ENCODE data around the gene SH3RF1. TPM values are rescaled to one million over a fixed set of nuclear protein-coding genes. Genes with fewer than 3 reads are reported as not detected.

The SH3RF1 gene
- total RNA-seq (2021; fragmentation: NEBNext Ultra II Directional; extraction: Animal tissue kit (Norgen Biotek cat#: 25700)) = 14.2 and 15.1 TPM in 2 replicates
- 6.9 and 9.4 TPM in 2 replicates for polyA plus RNA-seq (2011; rRNA removed)
- 3.9 TPM for polyA plus RNA-seq (2011; cell fraction: cytosol; rRNA removed)
- polyA plus RNA-seq (2011; cell fraction: nucleus; rRNA removed) = 13.3 TPM
- polyA plus RNA-seq (2012, experiment 1 of 2) = 6.8 to 8.9 TPM (median 6.9 TPM) in 4 replicates
- 1.9 TPM for polyA plus RNA-seq (2012, experiment 2 of 2)
- 6.7 TPM for polyA plus RNA-seq (2013, experiment 1 of 2)
- 6.9 TPM for polyA plus RNA-seq (2013, experiment 2 of 2)
- 36.6 and 41.2 TPM in 2 replicates for polyA minus RNA-seq (2011; rRNA and poly(A)+ RNA removed)
- 8.7 TPM for polyA minus RNA-seq (2011; cell fraction: cytosol; rRNA and poly(A)+ RNA removed)
- 31.0 TPM for polyA minus RNA-seq (2011; cell fraction: nucleus; rRNA and poly(A)+ RNA removed)
- long read RNA-seq, experiment 1, full-length matches to known transcripts = 1 of 8 reads
- long read RNA-seq, experiment 1, partial matches to known transcripts = 7 of 8 reads
- long read RNA-seq, experiment 1, other reads (novel, unspliced or antisense) = 0 of 8 reads
- long read RNA-seq, experiment 2 = 0 reads

DNA sequence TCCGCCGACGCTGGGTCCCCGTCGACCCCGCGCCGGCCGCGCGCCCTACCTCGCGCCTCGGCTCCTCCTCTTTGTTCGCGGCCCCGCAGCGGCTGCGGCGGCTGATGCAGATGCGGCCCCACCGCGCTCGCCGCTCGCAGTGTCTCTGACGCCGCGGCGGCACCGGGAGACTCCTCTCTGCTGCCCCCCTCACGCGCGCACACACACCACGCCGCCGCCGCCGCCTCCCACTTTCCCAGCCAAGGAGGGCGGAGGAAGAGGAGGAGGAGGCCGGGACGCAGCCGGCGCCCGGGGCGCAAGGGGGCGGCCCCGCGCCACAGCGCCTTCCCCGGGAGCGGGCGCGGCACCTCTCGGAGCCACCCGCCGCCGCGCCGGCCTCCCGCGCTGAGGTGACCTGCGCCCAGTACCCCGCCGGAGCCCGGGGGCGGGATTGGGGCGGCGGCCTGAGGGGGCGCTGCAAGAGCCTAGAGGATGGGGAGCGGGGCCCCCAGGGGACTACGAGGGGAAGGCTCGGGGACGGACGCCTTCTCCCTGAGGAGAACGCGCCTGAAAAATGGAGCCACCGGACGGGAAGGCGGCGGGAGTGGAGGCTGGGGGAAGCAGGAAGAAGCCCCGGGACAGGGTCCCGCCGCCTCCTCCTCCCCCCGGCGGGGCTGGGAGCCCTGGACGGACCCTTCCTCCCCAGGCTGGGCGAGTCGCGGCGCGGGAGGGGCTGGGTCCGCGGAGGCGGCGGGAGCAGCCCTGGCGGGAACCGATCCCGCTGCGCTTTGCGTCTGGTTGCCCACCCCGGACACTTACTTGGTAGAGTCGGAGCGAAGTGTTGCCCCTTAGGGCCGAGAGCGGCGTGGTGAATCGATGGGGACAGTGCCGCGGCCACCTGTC lies at the start of gene SH3RF1:
Gene SH3RF1 (minus strand): TSS at position 147 of the 882 bp plus-strand sequence. CDS start 1,744 bp downstream, outside the sequence.
- Histone ChIP-seq H3K36me3 (ENCODE audit: control insufficient read depth in 2 of 4, insufficient read depth in 4 of 4, low read length in 3 of 4) (no peaks in the 10 kb centered on the region), H4K8ac (ENCODE audit: extremely low read depth, insufficient read depth, low read length) (peak within 1 kb of the TSS; percentile 94), H2BK120ac (replicated peaks; ENCODE audit: low read depth, low read length) (no peak within 1 kb of the TSS), H2AFZ (ENCODE audit: low read length) (peak within 1 kb of the TSS; percentile 71; the same call in 1 of the 2 replicates), H3K4me3 (ENCODE audit: extremely low read depth in 1 of 4, insufficient read depth in 2 of 4, low read depth in 3 of 4, low read length in 4 of 4) (peak within 1 kb of the TSS; percentile 75 to 83 (median 82)), H3K18ac (ENCODE audit: extremely low read depth, low read length) (peak within 1 kb of the TSS; percentile 82), H3K9ac (replicated peaks in 1 of 4; ENCODE audit: extremely low read depth in 1 of 4, low read depth in 3 of 4, low read length in 3 of 4) (peak within 1 kb of the TSS; percentile 76 to 85 (median 83)), H2BK5ac (ENCODE audit: low read depth, low read length) (peak within 1 kb of the TSS; percentile 54), H2BK15ac (ENCODE audit: low read length) (no peak within 1 kb of the TSS), H3K56ac (replicated peaks; ENCODE audit: insufficient read length, low read depth, low read length) (peak within 1 kb of the TSS; percentile 75), H3K4me1 (replicated peaks in 1 of 4; ENCODE audit: control insufficient read depth in 3 of 4, insufficient read depth in 4 of 4, low read length in 3 of 4) (peaks cover 2 to 12% (median 5%) of the 10 kb centered on the region in 4 experiments; a peak in 5 of 7 replicates), H3K79me1 (ENCODE audit: low read depth, low read length) (peaks cover 2% of the 10 kb centered on the region; the same call in 1 of the 2 replicates), H4K20me1 (replicated peaks in 1 of 2; ENCODE audit: control insufficient read depth in 1 of 2, insufficient read depth in 2 of 2, low read length in 2 of 2) (no peaks in the 10 kb centered on the region), H3K4ac (replicated peaks; ENCODE audit: insufficient read length, low read depth, low read length) (peak within 1 kb of the TSS; percentile 50), H3K27me3 (replicated peaks in 1 of 4; ENCODE audit: control insufficient read depth in 3 of 4, extremely low read depth in 1 of 4, insufficient read depth in 3 of 4, low read length in 3 of 4) (no peaks in the 10 kb centered on the region; a peak in 2 of 7 replicates), H3K4me2 (ENCODE audit: insufficient read depth in 1 of 2, low read depth in 2 of 2, low read length in 2 of 2) (peak within 1 kb of the TSS; percentile 76 to 85), H4K5ac (ENCODE audit: insufficient read length, low read depth, low read length) (peak within 1 kb of the TSS; percentile 75), H2BK12ac (ENCODE audit: low read depth, low read length) (peak within 1 kb of the TSS; percentile 78), H3K79me2 (ENCODE audit: control insufficient read depth in 1 of 2, insufficient read depth in 2 of 2, low read length in 2 of 2) (peaks cover 0 to 39% of the 10 kb centered on the region in 2 experiments; a peak in 2 of 4 replicates), H2BK20ac (ENCODE audit: low read length) (no peak within 1 kb of the TSS), H3K9me3 (ENCODE audit: insufficient read depth in 2 of 2, low read depth in 1 of 2, low read length in 1 of 2) (no peaks in the 10 kb centered on the region), H3K23me2 (ENCODE audit: low read depth, low read length) (peaks cover 5% of the 10 kb centered on the region; the same call in 1 of the 2 replicates), H3K23ac (ENCODE audit: insufficient read length) (no peak within 1 kb of the TSS), H3K27ac (ENCODE audit: low read depth, low read length) (peak within 1 kb of the TSS; percentile 73), H2AK5ac (ENCODE audit: low read depth, low read length) (no peak within 1 kb of the TSS), H3K14ac (ENCODE audit: insufficient read length) (no peak within 1 kb of the TSS), H4K91ac (replicated peaks; ENCODE audit: insufficient read length, low read length) (no peak within 1 kb of the TSS)
- ChIA-PET CTCF (ENCODE audit: partially characterized antibody) (interaction anchor here (1.7 to 3.4 kb wide), 3 partner anchors 11 to 15 kb away, joined by 7 to 24 read pairs (median 9); no protein-coding TSS in a partner anchor), POLR2A (ENCODE audit: partially characterized antibody) (interaction anchor here (0.9 to 3.9 kb wide), 10 partner anchors 8 to 261 kb away, joined by 3 to 34 read pairs (median 6); partner anchors contain the start of gene CBR4)
- DNase-seq (ENCODE audit: low read depth in 1 of 2, low spot score in 2 of 2) (peak in 1 of 2 experiments; percentile 83), FAIRE-seq (no peak)
- WGBS, 2 experiments (ENCODE audit: extremely low coverage in 1 of 2, insufficient coverage in 1 of 2, insufficient read length in 1 of 2, insufficient replicate concordance in 2 of 2, low coverage in 1 of 2, low lambda C conversion rate in 2 of 2, missing lambda C conversion rate in 1 of 2) = 2% methylated on average over 52 of the region's 110 CpGs; no CpG with 5 or more reads in 1 of the 2 experiments
- TF ChIP-seq SP4 (IDR thresholded peaks at IDR 0.05; ENCODE audit: low read length) (no peak), EZH2 (IDR thresholded peaks at IDR 0.05; ENCODE audit: low read depth, low read length, severe bottlenecking) (peak; percentile 41), RBBP5 (IDR thresholded peaks at IDR 0.05; ENCODE audit: borderline replicate concordance, low read depth, low read length) (peak; percentile 22; the same call in 1 of the 2 replicates), CBX8 (IDR thresholded peaks at IDR 0.05; ENCODE audit: borderline replicate concordance, low read depth, low read length) (no peak), CEBPB (IDR thresholded peaks at IDR 0.05; ENCODE audit: low read depth, low read length) (no peak), SP2 (IDR thresholded peaks at IDR 0.05; ENCODE audit: low read length) (no peak)
- TF ChIP-seq, protein P1, sequence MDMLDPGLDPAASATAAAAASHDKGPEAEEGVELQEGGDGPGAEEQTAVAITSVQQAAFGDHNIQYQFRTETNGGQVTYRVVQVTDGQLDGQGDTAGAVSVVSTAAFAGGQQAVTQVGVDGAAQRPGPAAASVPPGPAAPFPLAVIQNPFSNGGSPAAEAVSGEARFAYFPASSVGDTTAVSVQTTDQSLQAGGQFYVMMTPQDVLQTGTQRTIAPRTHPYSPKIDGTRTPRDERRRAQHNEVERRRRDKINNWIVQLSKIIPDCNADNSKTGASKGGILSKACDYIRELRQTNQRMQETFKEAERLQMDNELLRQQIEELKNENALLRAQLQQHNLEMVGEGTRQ (IDR thresholded peaks at IDR 0.05; ENCODE audit: low read length) = no peak
